Activated naive CD4-positive, alpha-beta T cell treated with anti-CD3 and anti-CD28 coated beads for 36 hours (primary cell): Measurements from ENCODE around the gene CLCN6. TPM values are rescaled to one million over a fixed set of nuclear protein-coding genes. Genes with fewer than 3 reads are reported as not detected.

Experiments used
- CTCF ChIA-PET: fragments of 350-600 bp; sonication (Branson Sonifier 250); formaldehyde crosslinking; loops from one replicate; lab custom pipeline; 2021; ENCODE audit warnings: antibody characterized with exemption; lab: Charles Lee
- DNase-seq: peaks from one replicate; pipeline ENCODE4 v3.0.0-alpha.2; 2020
- H3K27ac Mint-ChIP-seq: one replicate; pipeline ENCODE4 v1.8.0; 2021; ENCODE audit warnings: mild to moderate bottlenecking, mixed read lengths
- H3K27me3 Mint-ChIP-seq: one replicate; pipeline ENCODE4 v1.8.0; 2021; ENCODE audit warnings: low read depth, mixed read lengths
- H3K36me3 Mint-ChIP-seq: one replicate; pipeline ENCODE4 v1.8.0; 2021; ENCODE audit warnings: low read depth, mixed read lengths
- H3K4me1 Mint-ChIP-seq: one replicate; pipeline ENCODE4 v1.8.0; 2021; ENCODE audit warnings: low read depth, mixed read lengths
- H3K4me3 Mint-ChIP-seq: one replicate; pipeline ENCODE4 v1.8.0; 2021; ENCODE audit warnings: mild to moderate bottlenecking, moderate library complexity, mixed read lengths
- H3K9me3 Mint-ChIP-seq: one replicate; pipeline ENCODE4 v1.8.0; 2021; ENCODE audit warnings: mixed read lengths
- intact Hi-C: fragments of 100-400 bp; cut with micrococcal nuclease; formaldehyde crosslinking; loops from one replicate; pipeline ENCODE4 v1.15.1; 2023
- total RNA-seq, 2 experiments: library from RNA; stranded (reverse); gene quantifications; one replicate each; pipeline ENCODE4 v1.2.3, GENCODE V29; 2021

The CLCN6 gene
- total RNA-seq, 2 experiments from 2014 or later, result 11.3 to 11.6 TPM

- Mint-ChIP-seq H3K27me3 (no peaks in the 10 kb centered on the region), H3K9me3 (no peaks in the 10 kb centered on the region), H3K36me3 (no peaks in the 10 kb centered on the region), H3K27ac (no peak overlapping the region), H3K4me1 (no peaks in the 10 kb centered on the region), H3K4me3 (no peak overlapping the region)
- CTCF ChIA-PET, result no interaction called here
- DNase-seq, result no peak
- intact Hi-C loops, result no loop called here
Measured at GRCh38 chr1:11770011-11770410, 36.0 kb upstream of the CLCN6 start.

GRCh38 chr1:11771481-11772043 lies 34.4 kb upstream of the CLCN6 start:
- no peak for DNase-seq
- no peaks in the 10 kb centered on the region for H3K9me3 Mint-ChIP-seq
- no peaks in the 10 kb centered on the region for H3K36me3 Mint-ChIP-seq
- H3K4me3 Mint-ChIP-seq, result no peak overlapping the region
- CTCF ChIA-PET, result no interaction called here
- H3K4me1 Mint-ChIP-seq, result no peaks in the 10 kb centered on the region
- intact Hi-C loops, result no loop called here
- H3K27ac Mint-ChIP-seq, result no peak overlapping the region
- H3K27me3 Mint-ChIP-seq, result no peaks in the 10 kb centered on the region

GRCh38 chr1:11772458-11772857 lies 33.5 kb upstream of the CLCN6 start:
- CTCF ChIA-PET, result no interaction called here
- Mint-ChIP-seq H3K4me1 (no peaks in the 10 kb centered on the region), H3K27me3 (no peaks in the 10 kb centered on the region), H3K9me3 (no peaks in the 10 kb centered on the region), H3K36me3 (no peaks in the 10 kb centered on the region), H3K4me3 (no peak overlapping the region), H3K27ac (no peak overlapping the region)
- no peak for DNase-seq
- intact Hi-C loops, result no loop called here

- CTCF ChIA-PET, result no interaction called here
- Mint-ChIP-seq H3K27ac (no peak overlapping the region), H3K9me3 (no peaks in the 10 kb centered on the region), H3K36me3 (no peaks in the 10 kb centered on the region), H3K27me3 (no peaks in the 10 kb centered on the region), H3K4me1 (no peaks in the 10 kb centered on the region), H3K4me3 (no peak overlapping the region)
- intact Hi-C loops, result no loop called here
- DNase-seq, result no peak
Measured at GRCh38 chr1:11774753-11775152, 31.2 kb upstream of the CLCN6 start.

- Mint-ChIP-seq H3K27ac (no peak overlapping the region), H3K9me3 (no peaks in the 10 kb centered on the region), H3K4me1 (no peaks in the 10 kb centered on the region), H3K36me3 (no peaks in the 10 kb centered on the region), H3K4me3 (no peak overlapping the region), H3K27me3 (no peaks in the 10 kb centered on the region)
- DNase-seq, result no peak
- CTCF ChIA-PET, result no interaction called here
- intact Hi-C loops, result no loop called here
Measured at GRCh38 chr1:11777658-11778322, 28.2 kb upstream of the CLCN6 start.

- no peaks in the 10 kb centered on the region for H3K4me1 Mint-ChIP-seq
- H3K27ac Mint-ChIP-seq, result no peak overlapping the region
- CTCF ChIA-PET, result no interaction called here
- H3K4me3 Mint-ChIP-seq, result no peak overlapping the region
- intact Hi-C loops, result no loop called here
- H3K36me3 Mint-ChIP-seq, result no peaks in the 10 kb centered on the region
- no peaks in the 10 kb centered on the region for H3K9me3 Mint-ChIP-seq
- no peak for DNase-seq
- no peaks in the 10 kb centered on the region for H3K27me3 Mint-ChIP-seq
Measured at GRCh38 chr1:11778336-11778735, 27.7 kb upstream of the CLCN6 start.

GRCh38 chr1:11778844-11779623 lies 27.0 kb upstream of the CLCN6 start:
- no peak overlapping the region for H3K27ac Mint-ChIP-seq
- CTCF ChIA-PET, result no interaction called here
- no peak for DNase-seq
- no peak overlapping the region for H3K4me3 Mint-ChIP-seq
- H3K9me3 Mint-ChIP-seq, result no peaks in the 10 kb centered on the region
- no peaks in the 10 kb centered on the region for H3K27me3 Mint-ChIP-seq
- H3K36me3 Mint-ChIP-seq, result no peaks in the 10 kb centered on the region
- no peaks in the 10 kb centered on the region for H3K4me1 Mint-ChIP-seq
- intact Hi-C loops, result no loop called here

GRCh38 chr1:11779715-11780379 lies 26.1 kb upstream of the CLCN6 start:
- CTCF ChIA-PET, result no interaction called here

GRCh38 chr1:11780380-11781147 lies 25.4 kb upstream of the CLCN6 start:
- Mint-ChIP-seq H3K4me3 (no peak overlapping the region), H3K27ac (no peak overlapping the region), H3K4me1 (peaks cover 4% of the 10 kb centered on the region), H3K27me3 (no peaks in the 10 kb centered on the region), H3K36me3 (no peaks in the 10 kb centered on the region), H3K9me3 (no peaks in the 10 kb centered on the region)
- no peak for DNase-seq
- CTCF ChIA-PET, result no interaction called here
- intact Hi-C loops, result no loop called here

More at GRCh38 chr1:11779715-11780379, 26.1 kb upstream of the CLCN6 start:
- intact Hi-C loops, result no loop called here
- H3K36me3 Mint-ChIP-seq, result no peaks in the 10 kb centered on the region
- no peaks in the 10 kb centered on the region for H3K4me1 Mint-ChIP-seq
- H3K27me3 Mint-ChIP-seq, result no peaks in the 10 kb centered on the region
- no peaks in the 10 kb centered on the region for H3K9me3 Mint-ChIP-seq
- no peak overlapping the region for H3K27ac Mint-ChIP-seq
- no peak for DNase-seq
- H3K4me3 Mint-ChIP-seq, result no peak overlapping the region

- Mint-ChIP-seq H3K4me3 (no peak overlapping the region), H3K27ac (no peak overlapping the region), H3K27me3 (no peaks in the 10 kb centered on the region), H3K4me1 (peaks cover 4% of the 10 kb centered on the region), H3K9me3 (no peaks in the 10 kb centered on the region), H3K36me3 (no peaks in the 10 kb centered on the region)
- no peak for DNase-seq
- CTCF ChIA-PET, result no interaction called here
- intact Hi-C loops, result no loop called here
Measured at GRCh38 chr1:11781297-11781696, 24.7 kb upstream of the CLCN6 start.

GRCh38 chr1:11782127-11782708 lies 23.8 kb upstream of the CLCN6 start:
- intact Hi-C loops, result no loop called here
- no peaks in the 10 kb centered on the region for H3K27me3 Mint-ChIP-seq
- H3K27ac Mint-ChIP-seq, result no peak overlapping the region
- H3K4me3 Mint-ChIP-seq, result no peak overlapping the region
- CTCF ChIA-PET, result interaction anchor here (0.6 to 1.0 kb wide), 2 partner anchors 126 to 542 kb away, joined by 3 to 4 read pairs; no protein-coding TSS in a partner anchor
- no peaks in the 10 kb centered on the region for H3K36me3 Mint-ChIP-seq
- no peak for DNase-seq
- H3K4me1 Mint-ChIP-seq, result peaks cover 4% of the 10 kb centered on the region
- H3K9me3 Mint-ChIP-seq, result no peaks in the 10 kb centered on the region

- CTCF ChIA-PET, result no interaction called here
- Mint-ChIP-seq H3K4me3 (no peak overlapping the region), H3K4me1 (peaks cover 4% of the 10 kb centered on the region), H3K9me3 (no peaks in the 10 kb centered on the region), H3K27me3 (no peaks in the 10 kb centered on the region), H3K36me3 (no peaks in the 10 kb centered on the region), H3K27ac (no peak overlapping the region)
- no peak for DNase-seq
- intact Hi-C loops, result no loop called here
Measured at GRCh38 chr1:11783556-11783955, 22.4 kb upstream of the CLCN6 start.
